HG03135 (cell line): ENCODE data around the gene IL36A.

Experiments used
- ATAC-seq: cut with Tn5 transposase; IDR thresholded peaks from one replicate; pipeline ENCODE4 v1.9.1; 2021; ENCODE audit warnings: mild to moderate bottlenecking, moderate library complexity; ENCODE audit not compliant: unreplicated experiment

The IL36A gene, protein sequence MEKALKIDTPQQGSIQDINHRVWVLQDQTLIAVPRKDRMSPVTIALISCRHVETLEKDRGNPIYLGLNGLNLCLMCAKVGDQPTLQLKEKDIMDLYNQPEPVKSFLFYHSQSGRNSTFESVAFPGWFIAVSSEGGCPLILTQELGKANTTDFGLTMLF

DNA sequence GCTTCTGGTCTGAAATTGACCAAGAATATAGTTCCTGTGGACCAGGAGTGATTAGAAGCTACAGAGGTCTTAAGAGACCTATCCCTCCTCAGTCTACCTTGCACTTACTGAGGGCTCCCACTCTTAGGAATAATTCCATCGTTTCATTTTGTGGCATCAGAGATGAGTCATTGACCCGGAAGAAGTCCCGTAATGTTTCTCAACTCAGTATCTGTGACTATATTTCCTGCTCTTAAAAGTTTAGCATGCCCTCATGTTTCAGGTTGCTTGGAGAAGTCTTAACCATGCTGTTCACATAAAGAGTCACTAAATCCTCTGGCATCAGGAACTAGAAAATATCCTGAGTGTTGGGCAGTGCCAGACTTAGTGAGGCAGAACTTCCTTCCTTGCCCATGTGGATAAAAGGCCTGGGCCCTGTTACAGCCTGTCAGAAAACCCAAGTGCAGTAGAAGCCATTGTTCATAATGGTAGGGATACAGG lies at the start of gene IL36A:
Gene IL36A (plus strand): TSS at position 430 of the 480 bp plus-strand sequence. CDS start 413 bp downstream, outside the sequence.
- no peak for ATAC-seq

DNA sequence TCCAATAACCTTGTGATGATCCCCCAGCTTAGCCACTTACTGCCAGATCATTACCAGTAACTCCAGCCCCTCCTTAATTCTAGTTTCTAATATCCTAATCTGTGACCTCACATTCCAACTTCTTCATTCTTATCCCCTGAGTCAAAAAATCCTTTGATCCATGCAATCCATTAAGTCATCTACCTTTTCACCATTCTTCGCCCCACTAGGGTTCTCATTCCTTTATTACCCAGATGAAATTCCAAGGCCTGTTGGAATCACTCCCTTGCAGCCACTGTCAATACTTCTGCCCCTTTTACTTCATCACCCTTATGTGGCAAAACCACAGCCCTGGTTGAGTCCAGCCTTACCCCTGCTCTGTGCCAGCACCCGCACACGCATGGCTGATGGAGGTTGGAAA lies 47.7 kb upstream of the IL36A start:
- ATAC-seq, result no peak

DNA sequence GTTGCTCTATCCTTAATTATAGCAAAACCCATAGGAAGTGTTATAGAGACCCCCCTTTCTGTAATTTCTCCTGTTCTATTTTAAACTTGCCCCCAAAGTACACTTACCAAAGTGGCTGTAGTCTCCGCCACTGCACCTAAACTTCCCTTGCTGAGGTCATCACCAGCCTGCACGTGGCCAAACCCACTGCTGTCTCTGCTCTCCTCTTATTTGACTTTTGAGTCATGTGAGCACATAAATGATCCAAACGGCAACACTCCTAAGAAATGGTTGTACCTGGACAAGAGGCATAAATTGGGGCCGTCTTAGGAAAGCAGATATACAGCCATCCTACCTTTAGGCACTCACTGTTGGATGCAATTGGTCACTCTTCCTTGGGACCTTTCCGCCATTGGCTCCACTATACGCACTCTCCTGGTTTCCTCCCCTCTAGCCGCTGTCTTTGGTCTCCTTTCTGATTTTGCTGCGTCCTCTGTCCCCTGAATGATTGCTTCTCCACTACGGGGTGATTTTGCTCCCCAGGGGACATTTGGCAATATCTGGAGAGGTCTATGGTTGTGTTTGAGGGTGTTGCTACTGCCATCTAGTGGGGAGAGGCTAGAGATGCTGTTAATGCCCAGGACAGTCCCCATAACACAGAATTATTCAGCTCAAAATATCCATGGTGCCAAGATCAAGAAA lies 46.7 kb upstream of the IL36A start:
- peak; percentile 56 for ATAC-seq

DNA sequence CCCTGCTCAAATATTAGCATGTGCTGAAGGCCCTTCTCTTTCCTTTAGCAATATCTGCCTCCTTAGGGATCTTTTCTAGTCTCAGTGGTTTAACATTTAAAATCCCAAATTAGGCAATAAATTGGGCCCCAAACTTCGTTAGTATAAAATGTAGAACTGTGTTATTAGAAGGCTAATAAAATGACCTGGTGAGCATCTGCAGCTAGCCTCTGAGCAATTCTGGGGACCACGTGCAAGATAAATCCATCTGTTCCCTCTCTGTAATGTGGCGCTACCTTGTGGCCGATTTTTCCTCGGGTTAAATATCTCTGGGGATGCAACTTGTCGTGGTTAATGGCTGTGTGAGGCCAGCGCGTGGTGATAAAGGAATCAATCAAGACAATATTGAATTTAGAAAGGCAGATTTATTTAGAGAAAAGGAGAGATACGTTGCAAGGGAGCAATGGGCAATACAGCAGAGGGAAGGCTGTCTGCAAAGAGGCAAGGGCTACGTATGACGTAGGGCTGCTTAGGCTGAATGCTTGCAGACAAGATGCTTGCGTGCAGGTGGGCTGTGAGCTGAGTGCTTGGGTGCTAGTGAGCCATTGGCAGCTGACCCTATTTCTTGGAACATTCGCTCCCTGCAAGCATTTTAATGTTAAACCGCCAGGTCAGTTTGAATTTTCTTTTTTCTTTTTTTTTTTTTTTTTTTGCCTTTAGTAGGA lies 46.0 kb upstream of the IL36A start:
- no peak for ATAC-seq

DNA sequence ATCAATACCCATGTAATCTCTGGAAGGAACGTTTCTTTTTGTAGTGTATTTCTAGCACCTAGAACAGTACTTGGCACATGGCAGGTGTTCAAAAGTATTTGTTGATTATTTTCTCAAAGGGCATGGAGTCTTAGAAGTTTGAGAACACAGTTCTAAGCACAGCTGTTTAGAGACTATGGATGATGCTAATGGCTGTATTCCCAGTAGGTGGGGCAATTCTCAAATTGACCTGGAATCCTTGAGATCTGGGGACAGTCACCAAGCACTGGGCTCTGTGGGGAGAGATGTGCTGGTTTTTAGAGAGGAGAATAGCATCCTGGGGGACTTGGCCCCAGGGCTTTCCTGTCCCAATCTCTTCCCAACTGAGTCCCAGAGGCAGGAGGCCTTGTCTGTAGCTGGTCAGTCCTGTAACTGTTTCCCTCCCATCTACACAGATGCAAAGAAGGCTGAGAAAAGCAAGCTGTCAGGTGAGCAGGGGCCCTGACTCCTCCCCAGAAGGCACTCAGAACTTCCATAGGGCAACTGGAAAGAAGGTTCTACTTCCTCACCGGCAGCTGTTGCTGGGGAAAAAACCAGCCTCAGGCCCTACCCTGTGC lies 44.9 kb upstream of the IL36A start:
- ATAC-seq, result no peak

DNA sequence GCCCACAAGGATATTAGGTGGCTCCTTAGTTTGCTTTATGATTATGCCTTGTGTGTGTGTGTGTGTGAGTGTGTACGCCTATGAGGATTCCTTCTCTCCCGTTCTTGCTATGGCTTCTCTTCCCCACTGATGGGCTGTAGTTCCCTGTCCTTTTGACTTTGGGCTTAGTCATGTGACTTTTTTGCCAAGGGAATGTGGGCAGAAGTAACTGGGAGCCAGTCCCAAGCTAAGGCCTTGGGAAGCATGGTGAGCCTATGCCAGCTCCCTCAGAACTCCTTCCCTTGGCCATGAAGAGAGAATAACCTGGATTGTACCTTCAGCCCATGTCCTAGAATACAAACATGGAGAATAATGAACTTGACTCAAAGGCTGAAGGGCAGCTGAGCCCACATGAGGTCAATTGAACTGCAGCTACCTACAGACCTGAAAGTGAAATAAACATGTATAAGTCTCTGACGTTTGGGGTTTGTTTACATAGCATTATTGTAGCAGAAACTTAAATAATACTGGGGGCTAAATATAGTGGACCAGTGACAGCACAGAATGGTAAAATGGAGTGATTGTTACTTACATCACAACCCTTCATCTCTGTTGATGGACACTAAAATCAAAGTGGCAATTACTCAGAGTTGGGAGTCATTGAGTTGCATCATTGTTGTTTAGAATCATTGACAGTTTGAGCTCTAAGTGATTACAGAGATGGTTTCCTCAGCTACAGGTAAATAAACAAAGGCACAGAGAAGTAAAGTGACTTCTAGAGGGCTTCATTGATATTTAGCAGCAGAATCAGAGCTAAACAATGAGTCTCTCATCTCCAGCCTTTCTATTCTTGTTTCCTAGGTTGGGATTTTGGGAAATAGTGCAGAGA lies 42.7 kb upstream of the IL36A start:
- no peak for ATAC-seq

DNA sequence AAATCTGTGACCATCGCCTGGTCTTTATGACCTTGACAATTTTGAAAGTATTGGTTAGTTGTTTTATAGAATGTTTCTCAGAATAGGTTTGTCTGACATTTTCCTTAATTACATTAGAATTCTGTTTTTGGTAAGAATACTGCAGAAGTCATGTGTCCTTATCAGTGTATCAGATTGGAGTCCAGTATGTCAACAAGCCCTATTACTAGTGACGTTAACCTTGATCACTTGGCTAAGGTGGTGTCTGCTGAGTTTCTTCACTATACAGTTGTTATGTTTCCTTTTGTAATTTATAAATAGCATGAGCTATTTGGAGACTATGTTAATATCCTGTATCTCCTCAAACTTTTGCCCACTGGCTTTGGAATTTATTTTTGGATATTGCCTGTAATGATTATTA lies 38.2 kb upstream of the IL36A start:
- no peak for ATAC-seq

DNA sequence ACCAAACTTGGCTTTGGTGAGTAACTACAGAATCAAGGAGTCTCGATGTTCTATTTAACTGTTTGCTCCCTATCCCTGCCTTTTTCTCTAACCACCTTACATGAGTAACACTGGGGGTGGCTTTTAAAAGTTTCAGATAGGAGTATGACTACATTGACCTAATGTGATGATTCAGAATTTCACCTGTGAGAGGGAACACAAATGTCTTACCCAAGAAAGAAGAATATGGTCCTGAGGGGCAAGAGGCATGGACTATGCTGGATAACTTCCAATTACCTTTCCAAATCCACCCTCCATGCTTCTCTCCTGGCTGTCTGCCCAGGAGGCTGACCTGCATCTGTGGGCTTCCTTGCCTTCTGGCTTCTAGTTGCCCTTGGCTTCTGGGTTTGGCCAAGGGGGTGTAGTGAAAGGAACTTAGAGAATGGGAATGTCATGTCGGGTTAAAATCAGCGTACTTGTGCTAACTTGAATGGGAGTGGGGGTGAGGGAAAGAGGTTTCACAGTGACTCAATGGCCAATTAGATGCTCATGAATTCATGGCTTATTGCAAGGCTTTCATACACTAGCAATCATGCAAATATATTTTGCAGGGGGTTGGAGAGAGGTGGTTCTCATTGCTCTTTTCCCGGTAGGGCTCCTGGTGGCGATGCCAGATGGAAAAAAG lies 32.7 kb upstream of the IL36A start:
- ATAC-seq, result no peak

DNA sequence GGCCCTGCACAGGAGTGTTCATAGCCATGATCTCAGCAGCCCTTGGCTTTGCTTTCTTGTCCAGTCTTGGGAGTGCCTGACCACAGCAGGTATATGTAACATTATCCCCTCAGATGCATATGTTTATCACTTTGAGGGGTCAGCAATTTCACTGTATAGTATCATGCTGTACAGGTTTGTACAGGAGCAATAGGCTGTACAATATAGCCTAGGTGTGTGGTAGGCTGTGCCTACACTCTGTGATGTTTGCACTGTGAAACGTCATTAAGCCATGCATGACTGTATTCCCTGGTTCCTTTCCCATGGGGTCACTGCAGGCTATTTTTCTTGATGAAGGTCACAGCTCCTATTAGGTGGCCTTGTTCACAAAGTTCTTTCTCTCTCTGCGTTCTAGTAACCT lies 32.1 kb upstream of the IL36A start:
- no peak for ATAC-seq

DNA sequence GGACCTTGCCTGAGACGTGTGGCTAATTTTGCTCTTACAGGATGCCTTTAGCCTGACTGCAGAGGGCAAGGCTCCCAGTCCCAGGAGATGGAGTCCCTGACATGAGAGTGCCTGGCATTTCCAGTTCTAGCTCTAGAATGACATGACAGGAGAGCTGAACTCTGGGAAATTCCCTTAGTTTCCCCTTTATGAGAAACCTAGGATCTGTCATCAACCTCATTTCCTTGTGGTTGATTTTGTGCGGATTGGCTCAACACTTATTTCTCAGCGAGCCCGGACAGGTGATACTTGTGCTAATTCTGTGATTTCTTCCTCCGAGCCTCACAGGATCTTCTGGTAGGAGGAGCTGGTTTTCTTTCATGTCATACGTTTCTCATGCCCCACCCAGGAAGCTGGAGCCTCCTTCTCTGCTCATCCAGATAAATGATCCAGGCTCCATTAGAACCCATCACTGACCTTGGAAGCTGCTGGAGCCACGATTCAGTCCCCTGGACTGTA lies 27.7 kb upstream of the IL36A start, which contains the start of gene IL36G:
Gene IL36G (plus strand): TSS at position 448 of the 498 bp plus-strand sequence. CDS start 633 bp downstream, outside the sequence.
- no peak for ATAC-seq

DNA sequence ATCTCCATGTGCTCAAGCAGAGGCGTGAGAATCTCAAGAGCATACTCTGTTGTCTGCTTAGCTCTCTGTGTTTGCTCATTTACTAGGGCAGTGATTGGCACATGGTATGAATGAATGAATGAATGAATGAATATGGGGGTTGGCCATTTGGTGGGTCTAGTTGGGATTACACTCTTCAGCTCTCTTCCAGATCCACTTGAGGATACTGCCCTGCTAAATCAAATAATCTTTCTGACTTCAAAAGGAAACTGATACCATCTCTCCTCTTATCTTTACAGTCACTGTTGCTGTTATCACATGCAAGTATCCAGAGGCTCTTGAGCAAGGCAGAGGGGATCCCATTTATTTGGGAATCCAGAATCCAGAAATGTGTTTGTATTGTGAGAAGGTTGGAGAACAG lies 25.5 kb upstream of the IL36A start:
- no peak for ATAC-seq

DNA sequence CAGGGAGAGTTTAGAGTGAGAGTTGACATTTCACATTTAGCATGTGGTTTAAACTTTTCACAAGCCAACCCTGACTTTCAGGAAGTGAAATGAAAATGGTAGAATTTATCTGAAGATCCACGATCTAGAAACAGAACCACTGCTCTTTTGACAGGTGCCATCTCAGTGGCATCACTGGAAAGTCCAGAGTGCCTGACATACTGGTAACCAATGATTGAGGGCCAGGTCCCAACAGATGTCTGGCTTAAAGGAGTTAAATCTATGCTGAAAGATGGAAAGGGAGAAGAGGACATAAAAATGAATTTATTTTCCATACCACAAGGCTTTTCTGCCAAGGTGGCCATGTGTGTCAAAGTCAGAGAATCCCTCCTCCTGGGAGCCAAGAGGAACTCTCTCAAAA lies 24.7 kb upstream of the IL36A start:
- ATAC-seq, result no peak

DNA sequence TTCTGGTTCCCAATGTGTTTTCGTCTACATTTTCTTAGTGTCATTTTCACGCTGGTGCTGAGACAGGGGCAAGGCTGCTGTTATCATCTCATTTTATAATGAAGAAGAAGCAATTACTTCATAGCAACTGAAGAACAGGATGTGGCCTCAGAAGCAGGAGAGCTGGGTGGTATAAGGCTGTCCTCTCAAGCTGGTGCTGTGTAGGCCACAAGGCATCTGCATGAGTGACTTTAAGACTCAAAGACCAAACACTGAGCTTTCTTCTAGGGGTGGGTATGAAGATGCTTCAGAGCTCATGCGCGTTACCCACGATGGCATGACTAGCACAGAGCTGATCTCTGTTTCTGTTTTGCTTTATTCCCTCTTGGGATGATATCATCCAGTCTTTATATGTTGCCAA lies 20.2 kb upstream of the IL36A start:
- ATAC-seq, result no peak

DNA sequence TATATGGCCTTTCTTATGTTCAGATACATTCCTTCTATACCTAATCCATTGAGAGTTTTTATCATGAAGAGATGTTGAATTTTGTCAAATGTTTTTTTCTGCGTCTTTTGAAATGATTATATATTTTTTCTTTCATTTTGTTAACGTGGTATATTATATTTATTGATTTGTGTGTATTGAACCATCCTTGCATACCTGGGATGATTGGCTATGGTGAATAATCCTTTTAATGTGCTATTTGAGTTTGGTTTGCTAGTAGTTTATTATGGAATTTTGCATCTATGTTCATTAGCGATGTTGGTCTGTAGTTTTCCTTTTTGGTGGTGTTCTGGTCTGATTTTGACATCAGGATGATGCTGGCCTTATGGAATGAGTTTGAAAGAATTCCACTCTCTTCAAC lies 15.6 kb upstream of the IL36A start:
- ATAC-seq, result no peak

DNA sequence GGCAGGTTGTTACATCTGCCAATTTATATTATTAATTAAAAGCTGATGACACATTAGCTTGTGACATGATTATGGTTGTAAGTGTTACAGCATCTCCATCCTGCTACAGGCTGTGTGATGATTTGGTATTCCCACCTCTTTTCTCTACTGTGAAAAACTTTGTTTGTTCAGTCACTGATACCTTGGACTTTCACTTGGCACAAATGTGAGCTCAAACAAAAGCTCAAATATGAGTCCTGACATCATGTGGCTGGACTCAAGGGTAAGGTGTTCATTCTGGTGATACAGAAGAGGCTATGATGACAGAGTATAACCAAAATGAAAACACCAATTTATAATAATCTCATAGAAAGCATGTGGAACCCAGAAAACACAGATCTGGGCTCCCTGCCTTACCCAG lies 11.4 kb upstream of the IL36A start:
- ATAC-seq, result no peak

DNA sequence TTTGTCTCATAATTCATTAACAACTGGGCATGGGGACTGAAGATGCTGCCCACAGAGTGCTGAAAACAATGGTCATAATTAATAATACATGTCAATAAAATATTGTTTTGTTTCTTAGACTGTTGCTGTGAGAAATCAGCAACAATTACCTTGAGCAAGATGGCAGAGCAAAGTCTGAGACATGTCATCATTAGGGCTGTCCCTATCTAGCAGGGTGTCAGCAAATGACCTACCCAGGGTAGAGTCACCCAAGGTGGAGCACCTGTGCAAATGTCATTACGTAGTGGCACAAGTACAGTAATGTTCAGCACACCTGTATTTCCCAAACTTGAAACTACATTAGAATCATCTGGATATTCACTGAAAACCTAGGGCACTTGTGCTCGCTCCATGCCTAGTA lies 10.6 kb upstream of the IL36A start:
- no peak for ATAC-seq

DNA sequence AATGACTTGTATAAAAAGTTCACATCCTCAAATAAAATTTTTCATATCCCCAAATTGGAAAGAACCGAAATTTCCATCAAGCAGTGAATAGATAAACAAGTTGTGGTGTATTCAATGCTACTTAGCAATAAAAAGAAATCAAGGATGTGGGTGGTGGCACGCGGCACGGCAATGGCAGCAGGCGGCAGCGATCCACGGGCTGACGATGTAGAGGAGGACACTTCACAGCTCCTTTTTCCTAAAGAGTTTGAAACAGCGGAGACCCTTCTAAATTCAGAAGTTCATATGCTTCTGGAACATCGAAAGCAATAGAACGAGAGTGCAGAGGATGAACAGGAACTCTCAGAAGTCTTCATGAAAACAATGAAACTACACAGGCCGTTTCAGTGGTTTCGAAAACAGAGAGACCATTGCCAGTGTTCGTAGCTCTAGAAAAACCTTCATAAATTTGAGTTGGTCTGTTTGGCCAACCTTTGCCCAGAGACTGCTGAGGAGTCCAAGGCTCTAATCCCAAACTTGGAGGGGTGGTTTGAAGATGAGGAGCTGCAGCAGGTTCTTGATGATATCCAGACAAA lies 9.8 kb upstream of the IL36A start:
- ATAC-seq, result no peak

DNA sequence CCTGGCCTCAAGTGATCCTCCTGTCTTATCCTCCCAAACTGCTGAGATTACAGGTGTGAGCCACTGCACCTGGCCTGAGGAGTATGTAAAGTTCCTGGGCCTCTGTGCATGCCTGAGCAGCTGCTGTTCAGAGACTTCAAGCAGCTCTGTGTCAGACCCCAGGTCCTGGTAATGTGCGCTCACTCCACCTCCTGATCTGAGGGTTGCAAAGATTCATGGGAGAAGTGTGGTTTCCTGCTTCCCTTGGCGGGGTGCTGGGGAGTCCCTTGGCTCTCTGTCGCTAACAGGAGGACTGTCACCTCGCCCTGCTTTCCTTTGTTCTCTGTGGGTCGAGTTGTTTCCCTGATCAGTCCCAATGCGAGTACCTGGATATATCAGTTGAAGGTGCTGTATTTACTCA lies 8.6 kb upstream of the IL36A start:
- ATAC-seq, result no peak

DNA sequence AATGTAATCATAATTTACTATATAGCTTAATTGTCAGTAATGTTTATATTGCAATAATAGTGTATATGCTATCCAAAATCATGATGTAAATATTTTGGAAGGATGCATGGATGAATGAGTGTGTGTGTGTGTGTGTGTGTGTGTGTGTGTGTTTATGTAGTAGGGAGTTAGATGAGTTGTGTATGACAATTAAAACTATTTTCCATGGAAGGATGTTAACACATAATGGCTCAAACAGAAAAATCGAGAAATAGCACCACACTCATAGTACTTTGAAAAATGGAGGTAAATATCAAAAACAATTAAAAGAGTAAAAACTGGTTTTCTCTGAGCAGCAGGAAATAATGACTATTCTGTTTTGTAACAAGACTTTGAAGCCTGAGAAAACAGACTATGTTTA lies 8.1 kb upstream of the IL36A start:
- no peak for ATAC-seq

DNA sequence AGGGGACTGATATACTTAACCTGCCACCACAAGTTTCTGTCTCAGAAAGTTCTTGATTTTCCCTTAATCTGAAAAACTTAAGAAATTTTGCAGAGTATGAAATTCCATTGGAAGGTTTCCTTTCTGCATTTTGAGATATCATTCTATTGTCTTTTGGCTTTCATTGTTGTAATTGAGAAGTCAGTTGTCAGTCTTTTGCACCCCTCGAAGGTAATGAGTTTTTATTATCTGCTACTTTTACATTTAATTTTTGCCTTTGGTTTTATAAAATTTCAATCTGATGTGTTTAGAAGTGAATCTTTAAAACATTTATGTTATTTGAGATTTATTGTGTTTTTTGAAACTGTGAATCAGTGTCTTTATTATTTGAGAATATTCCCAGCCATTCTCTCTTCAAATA lies 4.8 kb upstream of the IL36A start:
- no peak for ATAC-seq
